ENCODE results near the gene LTK.

DNA sequence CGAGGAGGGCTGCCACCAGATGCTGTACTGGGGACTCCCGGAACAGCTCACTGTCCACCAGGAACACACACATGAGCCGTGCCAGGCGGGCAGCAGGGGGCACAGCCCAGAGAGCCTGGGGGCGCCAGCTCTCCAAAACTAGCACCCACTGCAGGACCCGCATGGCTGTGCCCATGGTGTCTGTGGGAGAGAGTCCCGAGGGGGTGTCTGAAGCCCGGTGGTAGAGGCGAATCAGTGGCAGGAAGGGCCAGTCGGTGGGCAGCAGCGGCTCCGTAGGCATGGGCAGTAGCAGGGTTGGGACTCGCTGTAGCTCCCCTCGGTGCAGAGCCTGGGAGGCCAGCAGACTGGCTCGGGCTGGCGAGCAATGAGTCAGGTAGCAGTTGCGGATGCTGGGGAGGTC, 7.0 kb upstream of the LTK start:
- TF ChIP-seq, protein P1, sequence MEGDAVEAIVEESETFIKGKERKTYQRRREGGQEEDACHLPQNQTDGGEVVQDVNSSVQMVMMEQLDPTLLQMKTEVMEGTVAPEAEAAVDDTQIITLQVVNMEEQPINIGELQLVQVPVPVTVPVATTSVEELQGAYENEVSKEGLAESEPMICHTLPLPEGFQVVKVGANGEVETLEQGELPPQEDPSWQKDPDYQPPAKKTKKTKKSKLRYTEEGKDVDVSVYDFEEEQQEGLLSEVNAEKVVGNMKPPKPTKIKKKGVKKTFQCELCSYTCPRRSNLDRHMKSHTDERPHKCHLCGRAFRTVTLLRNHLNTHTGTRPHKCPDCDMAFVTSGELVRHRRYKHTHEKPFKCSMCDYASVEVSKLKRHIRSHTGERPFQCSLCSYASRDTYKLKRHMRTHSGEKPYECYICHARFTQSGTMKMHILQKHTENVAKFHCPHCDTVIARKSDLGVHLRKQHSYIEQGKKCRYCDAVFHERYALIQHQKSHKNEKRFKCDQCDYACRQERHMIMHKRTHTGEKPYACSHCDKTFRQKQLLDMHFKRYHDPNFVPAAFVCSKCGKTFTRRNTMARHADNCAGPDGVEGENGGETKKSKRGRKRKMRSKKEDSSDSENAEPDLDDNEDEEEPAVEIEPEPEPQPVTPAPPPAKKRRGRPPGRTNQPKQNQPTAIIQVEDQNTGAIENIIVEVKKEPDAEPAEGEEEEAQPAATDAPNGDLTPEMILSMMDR (IDR thresholded peaks at IDR 0.05), result no peak
- no peak for TF ChIP-seq EZH2 (IDR thresholded peaks at IDR 0.05; ENCODE audit: borderline replicate concordance, insufficient read depth, low read depth, low read length, poor library complexity, severe bottlenecking)

Measured in B cell (primary cell).